Testis (tissue), 2 donors: ENCODE data around the gene AGBL4.

Source experiments
- CTCF ChIP-seq, 3 experiments: fragments of 450-650 bp in 2 of 3; fragments of 200-600 bp in 1 of 3; sonication (generic) in 1 of 3; IDR thresholded peaks; one replicate each; pipeline ENCODE4 v1.5.1; 2016 to 2019; ENCODE audit warnings: antibody characterized with exemption in 3 of 3, mild to moderate bottlenecking in 2 of 3, moderate library complexity in 1 of 3
- POLR2A ChIP-seq: fragments of 450-650 bp; IDR thresholded peaks from one replicate; pipeline ENCODE4 v1.6.1; 2017; ENCODE audit warnings: antibody characterized with exemption, mild to moderate bottlenecking, moderate library complexity

- TF ChIP-seq CTCF (IDR thresholded peaks at IDR 0.05), result no peak
- TF ChIP-seq POLR2A, result no peak
Measured at GRCh38 chr1:48568501-48568900, 1455.3 kb downstream of the AGBL4 start.
